Measurements from ENCODE around the gene OBP2A.

DNA sequence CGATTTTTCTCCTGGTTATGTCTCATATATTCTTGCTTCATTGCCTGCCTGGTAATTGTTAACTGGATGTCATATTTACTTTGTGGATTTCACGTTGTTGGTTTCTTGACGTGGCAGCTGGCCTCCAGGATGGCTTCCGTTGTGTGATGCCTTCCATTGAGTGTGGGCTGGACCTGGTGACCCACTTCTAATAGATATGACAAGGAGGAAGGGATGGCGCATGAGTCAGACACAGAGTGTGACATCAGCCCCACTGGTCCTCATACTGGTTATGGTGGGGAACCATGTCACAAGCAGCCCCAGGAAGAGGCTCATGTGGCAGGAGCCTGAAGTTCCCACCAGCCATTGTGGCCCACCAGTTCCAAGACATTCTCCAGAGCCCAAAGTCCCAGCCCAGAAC is 9.3 kb downstream of the OBP2A start:
- TF ChIP-seq CTCF (IDR thresholded peaks at IDR 0.05) = no peak
- TF ChIP-seq POLR2A (IDR thresholded peaks at IDR 0.05) = no peak

Measured in adrenal gland (tissue), 5 donors.